BJ (cell line): ENCODE measurements around the gene GFRA1. TPM values are rescaled to one million over a fixed set of nuclear protein-coding genes. Genes with fewer than 3 reads are reported as not detected.
"Not testable (repeated sequence)": the region's sequence is repeated elsewhere in the genome, so short reads cannot be mapped to it uniquely, and the experiment has no call there.

Experiments
- CTCF ChIA-PET: fragments of 350-600 bp; formaldehyde crosslinking; extraction: SDS; loops from one replicate; lab custom pipeline; 2021; ENCODE audit warnings: antibody characterized with exemption, inconsistent platforms; lab: Yijun Ruan, JAX
- POLR2A ChIA-PET: fragments of 300-600 bp; sonication (Branson Sonifier 250); formaldehyde crosslinking; extraction: SDS; loops from one replicate; lab custom pipeline; 2021; ENCODE audit warnings: antibody characterized with exemption; lab: Charles Lee
- DNase-seq: peaks from one replicate; pipeline ENCODE4 v3.0.0-alpha.2; 2011; ENCODE audit warnings: low read depth
- H3K27me3 ChIP-seq: 2 replicates; pipeline ENCODE4 v1.6.0; 2011; ENCODE audit warnings: low read length; ENCODE audit not compliant: control insufficient read depth, insufficient read depth
- H3K36me3 ChIP-seq: 2 replicates; pipeline ENCODE4 v1.5.1; 2011; ENCODE audit warnings: low read length; ENCODE audit not compliant: control insufficient read depth, insufficient read depth
- H3K4me3 ChIP-seq: 2 replicates; pipeline ENCODE4 v1.5.1; 2011; ENCODE audit warnings: low read depth, mild to moderate bottlenecking, control low read depth, low read length
- polyA plus RNA-seq: library from polyadenylated mRNA; depleted of rRNA; stranded (reverse); fragments of >200 nt; gene quantifications from 2 replicates; pipeline ENCODE4 v1.2.3, GENCODE V29; 2011
- TF ChIP-seq, protein P1 (sequence below): IDR thresholded peaks from 2 replicates; pipeline ENCODE4 v1.5.1; 2011; ENCODE audit warnings: low read depth, mild to moderate bottlenecking, control low read depth, inconsistent platforms, low read length, moderate library complexity; ENCODE audit not compliant: insufficient read depth

Gene GFRA1
- polyA plus RNA-seq, 1 experiment, result 41.6 TPM

DNA sequence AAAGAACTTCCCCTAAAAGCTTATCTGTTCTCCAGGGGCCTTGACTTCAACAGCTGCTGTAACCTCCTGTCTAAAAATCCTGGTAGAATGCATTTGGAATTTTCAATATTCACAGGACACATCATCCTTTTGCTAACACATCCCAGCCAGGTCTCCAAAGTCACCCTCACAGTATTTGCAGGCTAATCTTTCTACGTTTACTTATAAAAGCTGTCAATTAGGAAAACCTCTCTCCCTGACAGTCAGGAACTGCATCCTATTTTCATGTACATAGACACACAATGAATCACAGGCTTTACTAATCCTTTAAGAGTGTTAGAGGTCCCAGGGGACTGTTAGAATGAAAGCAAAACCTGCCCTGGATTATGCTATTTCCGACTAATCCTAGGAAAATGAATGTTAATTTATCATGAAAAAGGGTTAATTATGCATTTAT is 102.2 kb downstream of the GFRA1 start:
- Histone ChIP-seq H3K4me3 (no peak overlapping the region), H3K27me3 (no peaks in the 10 kb centered on the region), H3K36me3 (no peaks in the 10 kb centered on the region)
- POLR2A ChIA-PET, result no interaction called here
- TF ChIP-seq, protein P1, sequence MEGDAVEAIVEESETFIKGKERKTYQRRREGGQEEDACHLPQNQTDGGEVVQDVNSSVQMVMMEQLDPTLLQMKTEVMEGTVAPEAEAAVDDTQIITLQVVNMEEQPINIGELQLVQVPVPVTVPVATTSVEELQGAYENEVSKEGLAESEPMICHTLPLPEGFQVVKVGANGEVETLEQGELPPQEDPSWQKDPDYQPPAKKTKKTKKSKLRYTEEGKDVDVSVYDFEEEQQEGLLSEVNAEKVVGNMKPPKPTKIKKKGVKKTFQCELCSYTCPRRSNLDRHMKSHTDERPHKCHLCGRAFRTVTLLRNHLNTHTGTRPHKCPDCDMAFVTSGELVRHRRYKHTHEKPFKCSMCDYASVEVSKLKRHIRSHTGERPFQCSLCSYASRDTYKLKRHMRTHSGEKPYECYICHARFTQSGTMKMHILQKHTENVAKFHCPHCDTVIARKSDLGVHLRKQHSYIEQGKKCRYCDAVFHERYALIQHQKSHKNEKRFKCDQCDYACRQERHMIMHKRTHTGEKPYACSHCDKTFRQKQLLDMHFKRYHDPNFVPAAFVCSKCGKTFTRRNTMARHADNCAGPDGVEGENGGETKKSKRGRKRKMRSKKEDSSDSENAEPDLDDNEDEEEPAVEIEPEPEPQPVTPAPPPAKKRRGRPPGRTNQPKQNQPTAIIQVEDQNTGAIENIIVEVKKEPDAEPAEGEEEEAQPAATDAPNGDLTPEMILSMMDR, result no peak
- CTCF ChIA-PET, result no interaction called here
- no peak for DNase-seq

DNA sequence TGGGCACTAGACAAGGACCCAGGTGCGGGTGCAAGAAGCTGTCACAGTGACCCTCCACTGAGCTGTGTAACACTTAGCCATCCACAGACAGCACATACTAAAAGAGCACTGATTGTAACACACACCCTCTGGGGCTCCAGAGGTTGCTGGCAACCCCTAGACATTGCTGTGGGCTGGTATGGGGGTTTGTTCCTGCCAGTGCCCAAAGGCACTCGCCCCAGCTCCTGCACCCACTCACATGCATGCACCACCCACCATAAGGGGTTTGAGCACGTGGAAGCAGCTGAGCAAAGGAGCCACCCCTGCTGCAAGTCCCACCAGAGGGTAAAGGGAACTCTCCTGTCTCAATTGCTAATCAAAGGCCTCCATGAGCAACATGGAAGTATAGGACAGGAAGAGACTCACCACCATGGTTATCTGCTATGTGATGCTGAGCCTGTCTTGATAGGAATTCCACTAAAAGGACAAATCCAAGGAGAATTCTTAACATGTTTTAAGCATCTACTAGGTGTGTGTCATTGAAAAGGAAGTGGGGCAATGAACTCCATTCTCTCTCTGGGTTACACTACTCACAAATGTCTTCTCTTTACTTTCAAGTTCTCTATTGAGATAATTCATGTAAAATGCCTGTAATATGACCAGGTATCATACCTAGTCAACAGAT is 103.1 kb downstream of the GFRA1 start:
- ChIA-PET CTCF (no interaction called here), POLR2A (no interaction called here)
- Histone ChIP-seq H3K4me3 (no peak overlapping the region), H3K36me3 (no peaks in the 10 kb centered on the region), H3K27me3 (no peaks in the 10 kb centered on the region)
- DNase-seq, result no peak
- TF ChIP-seq, protein P1, result no peak

GRCh38 chr10:116168745-116169144 is 104.3 kb downstream of the GFRA1 start:
- no peak for DNase-seq
- Histone ChIP-seq H3K36me3 (no peaks in the 10 kb centered on the region), H3K27me3 (no peaks in the 10 kb centered on the region), H3K4me3 (no peak overlapping the region)
- TF ChIP-seq, protein P1, result no peak
- ChIA-PET POLR2A (no interaction called here), CTCF (no interaction called here)

DNA sequence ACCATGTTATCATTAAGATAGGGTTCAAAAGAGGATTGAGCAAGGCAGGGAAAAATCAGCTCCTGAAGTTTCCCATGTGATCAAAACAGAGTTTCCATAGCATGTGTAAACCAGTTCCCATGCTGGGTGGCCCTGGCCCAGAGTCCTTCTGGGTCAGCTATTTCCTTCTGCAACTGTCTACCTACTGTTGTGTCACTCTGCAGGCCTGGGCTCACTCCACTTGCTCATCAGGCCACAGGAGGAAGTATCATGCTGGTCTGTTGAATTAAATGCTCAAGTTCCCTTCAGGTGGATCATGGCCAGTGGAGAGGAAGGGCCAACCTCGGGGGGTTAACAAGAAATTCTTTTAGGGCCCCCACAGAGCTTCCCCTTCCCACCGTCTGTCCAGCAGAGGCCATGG is 104.7 kb downstream of the GFRA1 start:
- TF ChIP-seq, protein P1, result no peak
- DNase-seq, result no peak
- CTCF ChIA-PET, result no interaction called here

DNA sequence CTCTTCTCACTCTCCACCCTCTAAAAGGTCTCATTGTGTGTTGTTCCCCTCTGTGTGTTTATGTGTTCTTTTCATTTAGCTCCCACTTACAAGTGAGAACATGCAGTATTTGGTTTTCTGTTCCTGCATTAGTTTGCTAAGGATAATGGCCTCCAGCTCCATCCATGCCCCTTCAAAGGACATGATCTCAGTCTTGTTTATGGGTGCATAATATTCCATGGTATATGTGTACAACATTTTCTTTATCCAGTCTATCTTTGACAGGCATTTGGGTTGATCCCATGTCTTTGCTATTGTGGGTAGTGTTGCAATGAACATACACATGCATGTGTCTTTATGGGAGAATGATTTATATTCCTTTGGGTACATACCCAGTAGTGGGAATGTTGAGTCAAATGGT is 107.1 kb downstream of the GFRA1 start:
- CTCF ChIA-PET, result interaction anchor here (1.1 kb wide), 1 partner anchor 9 kb away, joined by 3 read pairs; no protein-coding TSS in a partner anchor
- H3K27me3 ChIP-seq, POLR2A ChIA-PET: not testable (repeated sequence)

More for the DNA sequence above, 104.7 kb downstream of the GFRA1 start:
- H3K4me3 ChIP-seq, result no peak overlapping the region
- H3K27me3 ChIP-seq, result no peaks in the 10 kb centered on the region
- no peaks in the 10 kb centered on the region for H3K36me3 ChIP-seq
- POLR2A ChIA-PET, result no interaction called here

GRCh38 chr10:116164291-116164690 is 108.7 kb downstream of the GFRA1 start:
- ChIA-PET CTCF (no interaction called here), POLR2A (no interaction called here)
- Histone ChIP-seq H3K36me3 (no peaks in the 10 kb centered on the region), H3K27me3 (no peaks in the 10 kb centered on the region), H3K4me3 (no peak overlapping the region)
- no peak for DNase-seq
- TF ChIP-seq, protein P1, result no peak

More for the DNA sequence above, 107.1 kb downstream of the GFRA1 start:
- DNase-seq, H3K36me3 ChIP-seq, H3K4me3 ChIP-seq: not testable (repeated sequence)
